NT2/D1 (cell line): ENCODE measurements around the gene PLOD2.
A peak's percentile ranks its signal among the peaks of the same experiment; 100 is the strongest.

ENCODE experiments used
- DNase-seq: peaks from one replicate; pipeline ENCODE4 v3.0.0-alpha.2; 2011; ENCODE audit warnings: low read depth, low spot score
- H3K27me3 ChIP-seq: 2 replicates; pipeline ENCODE4 v1.6.0; 2011; ENCODE audit warnings: mild to moderate bottlenecking; ENCODE audit not compliant: insufficient read length, insufficient read depth
- H3K36me3 ChIP-seq: 2 replicates; pipeline ENCODE4 v1.6.1; 2011; ENCODE audit warnings: mild to moderate bottlenecking, low read length, mixed read lengths; ENCODE audit not compliant: insufficient read depth, insufficient read length
- H3K4me1 ChIP-seq: 2 replicates; pipeline ENCODE4 v1.5.1; 2011; ENCODE audit not compliant: insufficient read depth, insufficient read length
- H3K4me3 ChIP-seq: 2 replicates; pipeline ENCODE4 v1.5.1; 2011; ENCODE audit warnings: low read depth; ENCODE audit not compliant: insufficient read length
- H3K9ac ChIP-seq: 2 replicates; pipeline ENCODE4 v1.6.0; 2011; ENCODE audit warnings: low read depth; ENCODE audit not compliant: insufficient read length
- H3K9me3 ChIP-seq: 2 replicates; pipeline ENCODE4 v1.5.1; 2011; ENCODE audit warnings: mild to moderate bottlenecking, low read length; ENCODE audit not compliant: insufficient read depth
- SUZ12 ChIP-seq: IDR thresholded peaks from 2 replicates; pipeline ENCODE4 v1.6.1; 2011; ENCODE audit not compliant: insufficient read length, insufficient read depth; ENCODE audit errors: extremely low read depth
- YY1 ChIP-seq: IDR thresholded peaks from 2 replicates; pipeline ENCODE4 v1.6.1; 2011; ENCODE audit not compliant: insufficient read length, insufficient read depth
- ZNF274 ChIP-seq: IDR thresholded peaks from 2 replicates; pipeline ENCODE4 v1.6.1; 2011; ENCODE audit warnings: mild to moderate bottlenecking, low read depth, low read length

Gene PLOD2

DNA sequence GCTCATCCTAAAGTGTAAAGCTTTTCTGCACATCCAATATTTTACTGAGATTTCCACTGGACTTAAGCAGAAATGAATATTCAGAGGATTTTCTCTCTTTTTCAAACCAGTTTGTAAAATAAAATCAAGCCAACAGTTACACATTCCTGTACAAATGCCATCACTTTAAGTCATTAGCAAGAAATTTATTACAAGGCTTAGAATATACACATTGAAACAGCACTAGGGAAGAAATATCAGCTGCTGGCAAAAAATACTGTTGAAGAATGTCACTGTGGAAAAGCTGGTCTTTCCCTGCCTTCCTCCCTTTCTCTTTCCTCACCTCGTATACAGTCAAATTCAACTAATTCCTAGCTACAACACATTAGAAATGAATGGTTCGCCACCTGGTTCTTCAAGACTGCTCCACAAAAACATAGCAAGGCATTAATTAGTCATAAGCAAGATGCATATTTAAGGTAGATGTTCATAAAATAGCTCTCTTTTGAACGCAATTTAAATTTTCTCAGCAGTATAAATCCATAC, 21.3 kb downstream of the PLOD2 start:
- TF ChIP-seq SUZ12 (no peak), YY1 (no peak), ZNF274 (no peak)
- no peak for DNase-seq
- H3K9me3 ChIP-seq: no peaks in the 10 kb centered on the region
- no peaks in the 10 kb centered on the region for H3K4me1 ChIP-seq
- no peaks in the 10 kb centered on the region for H3K36me3 ChIP-seq
- H3K27me3 ChIP-seq: no peaks in the 10 kb centered on the region
- H3K4me3 ChIP-seq: no peak overlapping the region
- H3K9ac ChIP-seq: no peak overlapping the region

GRCh38 chr3:146138902-146139301, 22.1 kb downstream of the PLOD2 start:
- H3K4me1 ChIP-seq: no peaks in the 10 kb centered on the region
- H3K9me3 ChIP-seq: no peaks in the 10 kb centered on the region
- no peak for TF ChIP-seq ZNF274
- no peak for TF ChIP-seq SUZ12
- no peak for TF ChIP-seq YY1
- DNase-seq: no peak
- no peaks in the 10 kb centered on the region for H3K36me3 ChIP-seq
- H3K27me3 ChIP-seq: no peaks in the 10 kb centered on the region
- H3K4me3 ChIP-seq: no peak overlapping the region
- H3K9ac ChIP-seq: no peak overlapping the region

GRCh38 chr3:146136647-146137046, 24.3 kb downstream of the PLOD2 start:
- no peak overlapping the region for H3K4me3 ChIP-seq
- H3K9ac ChIP-seq: no peak overlapping the region
- H3K27me3 ChIP-seq: no peaks in the 10 kb centered on the region
- H3K9me3 ChIP-seq: no peaks in the 10 kb centered on the region
- no peaks in the 10 kb centered on the region for H3K36me3 ChIP-seq
- H3K4me1 ChIP-seq: no peaks in the 10 kb centered on the region
- no peak for DNase-seq
- no peak for TF ChIP-seq YY1
- no peak for TF ChIP-seq SUZ12
- no peak for TF ChIP-seq ZNF274

DNA sequence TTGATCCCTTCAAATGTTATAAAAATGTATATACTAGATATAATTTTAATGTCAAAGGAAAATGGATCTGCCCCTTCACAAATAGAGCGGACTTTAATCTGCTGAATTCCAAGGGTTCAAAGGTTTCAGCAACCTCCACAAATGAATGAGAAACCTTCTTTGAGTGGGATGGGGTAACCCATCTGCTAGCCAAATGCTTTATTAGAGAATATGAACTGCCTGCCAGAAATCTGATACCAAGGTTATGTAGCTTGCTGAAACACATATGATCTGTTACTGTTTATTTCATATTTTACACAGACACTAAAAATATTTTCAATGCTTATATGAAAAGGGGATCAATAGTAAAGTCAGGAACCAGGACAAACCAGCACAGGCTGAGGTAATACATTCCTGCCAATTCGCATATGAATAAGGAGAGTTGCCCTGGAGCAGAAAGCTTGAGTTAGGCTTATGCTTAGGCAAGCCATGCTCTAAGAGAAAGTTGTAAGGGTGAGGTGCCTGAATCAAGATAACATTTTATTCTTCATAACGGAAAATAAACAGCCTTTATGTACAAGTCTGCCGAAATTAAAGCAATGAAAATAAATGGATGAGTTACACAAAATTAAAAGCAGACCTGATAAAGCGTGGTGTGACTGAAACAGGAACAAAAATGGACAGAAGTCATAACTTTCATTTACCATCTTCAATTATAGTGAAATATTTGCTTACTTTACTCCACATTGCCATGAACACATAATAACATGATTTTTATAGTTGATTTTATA, 26.5 kb downstream of the PLOD2 start:
- H3K27me3 ChIP-seq: no peaks in the 10 kb centered on the region
- H3K4me3 ChIP-seq: no peak overlapping the region
- H3K4me1 ChIP-seq: no peaks in the 10 kb centered on the region
- TF ChIP-seq ZNF274 (no peak), YY1 (no peak), SUZ12 (no peak)
- no peaks in the 10 kb centered on the region for H3K36me3 ChIP-seq
- no peaks in the 10 kb centered on the region for H3K9me3 ChIP-seq
- no peak overlapping the region for H3K9ac ChIP-seq
- peak; percentile 57 for DNase-seq

- Histone ChIP-seq H3K4me1 (no peaks in the 10 kb centered on the region), H3K9ac (no peak overlapping the region), H3K27me3 (no peaks in the 10 kb centered on the region), H3K36me3 (no peaks in the 10 kb centered on the region), H3K9me3 (no peaks in the 10 kb centered on the region), H3K4me3 (no peak overlapping the region)
- TF ChIP-seq YY1 (no peak), SUZ12 (no peak), ZNF274 (no peak)
- no peak for DNase-seq
Observed at GRCh38 chr3:146133441-146133840, 27.5 kb downstream of the PLOD2 start.

- Histone ChIP-seq H3K27me3 (no peaks in the 10 kb centered on the region), H3K9me3 (no peaks in the 10 kb centered on the region), H3K36me3 (no peaks in the 10 kb centered on the region), H3K4me1 (no peaks in the 10 kb centered on the region), H3K9ac (no peak overlapping the region), H3K4me3 (no peak overlapping the region)
- no peak for DNase-seq
- TF ChIP-seq ZNF274: no peak
- TF ChIP-seq SUZ12: no peak
- TF ChIP-seq YY1: no peak
Observed at GRCh38 chr3:146131616-146132410, 29.2 kb downstream of the PLOD2 start.

DNA sequence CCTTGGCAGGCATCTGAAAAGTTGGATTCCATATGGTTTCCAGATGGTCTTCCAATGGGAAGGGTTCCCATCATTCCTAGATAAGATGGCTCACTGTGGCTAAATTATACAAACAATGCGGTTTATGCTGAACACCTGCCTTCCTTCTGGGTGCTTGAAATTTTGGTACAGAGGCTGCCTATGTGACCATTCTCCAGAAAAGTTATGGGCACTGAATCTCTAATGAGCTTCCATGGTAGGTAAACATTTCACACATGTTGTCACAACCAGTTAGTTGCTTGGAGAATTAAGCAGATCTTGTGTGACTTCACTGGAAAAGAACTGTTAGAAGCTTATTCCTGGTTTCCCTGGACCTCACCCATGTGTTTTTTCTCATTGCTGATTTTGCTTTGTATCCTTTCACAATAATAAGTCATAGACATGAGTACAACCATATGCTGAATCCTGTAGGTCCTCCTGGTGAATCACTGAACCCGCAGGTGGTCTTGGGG, 30.1 kb downstream of the PLOD2 start:
- no peak overlapping the region for H3K9ac ChIP-seq
- H3K27me3 ChIP-seq: no peaks in the 10 kb centered on the region
- no peak for DNase-seq
- H3K9me3 ChIP-seq: peaks cover 1% of the 10 kb centered on the region; the same call in 1 of the 2 replicates
- no peaks in the 10 kb centered on the region for H3K36me3 ChIP-seq
- H3K4me3 ChIP-seq: no peak overlapping the region
- TF ChIP-seq ZNF274: no peak
- no peak for TF ChIP-seq YY1
- TF ChIP-seq SUZ12: no peak
- no peaks in the 10 kb centered on the region for H3K4me1 ChIP-seq
